GM12872 (cell line): Measurements from ENCODE around the gene CADPS2.

ENCODE experiments used
- TF ChIP-seq, protein P1 (sequence below): IDR thresholded peaks from 3 replicates; pipeline ENCODE4 v1.5.1; 2011; ENCODE audit warnings: low read depth, mild to moderate bottlenecking, low read length, moderate library complexity; ENCODE audit not compliant: insufficient read depth

The CADPS2 gene

DNA sequence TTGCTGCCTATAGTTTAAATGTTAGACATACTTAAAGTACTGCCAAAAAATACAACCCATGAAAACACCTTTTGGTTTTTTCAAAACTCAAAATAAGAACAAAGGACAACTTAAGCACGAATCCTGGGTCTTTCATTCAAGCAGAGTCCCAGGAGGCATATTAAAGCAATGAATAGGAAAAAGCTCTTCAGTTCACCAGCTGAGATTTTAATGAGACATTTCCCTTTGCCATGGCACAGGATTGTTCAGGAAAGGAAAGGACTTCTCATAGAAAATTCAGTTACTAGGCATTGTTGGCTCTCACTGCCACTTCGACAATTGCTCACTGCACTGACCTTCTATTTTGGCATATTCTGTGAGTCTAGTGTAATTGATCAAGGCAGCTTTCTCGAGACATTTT lies 448.3 kb downstream of the CADPS2 start:
- TF ChIP-seq, protein P1, sequence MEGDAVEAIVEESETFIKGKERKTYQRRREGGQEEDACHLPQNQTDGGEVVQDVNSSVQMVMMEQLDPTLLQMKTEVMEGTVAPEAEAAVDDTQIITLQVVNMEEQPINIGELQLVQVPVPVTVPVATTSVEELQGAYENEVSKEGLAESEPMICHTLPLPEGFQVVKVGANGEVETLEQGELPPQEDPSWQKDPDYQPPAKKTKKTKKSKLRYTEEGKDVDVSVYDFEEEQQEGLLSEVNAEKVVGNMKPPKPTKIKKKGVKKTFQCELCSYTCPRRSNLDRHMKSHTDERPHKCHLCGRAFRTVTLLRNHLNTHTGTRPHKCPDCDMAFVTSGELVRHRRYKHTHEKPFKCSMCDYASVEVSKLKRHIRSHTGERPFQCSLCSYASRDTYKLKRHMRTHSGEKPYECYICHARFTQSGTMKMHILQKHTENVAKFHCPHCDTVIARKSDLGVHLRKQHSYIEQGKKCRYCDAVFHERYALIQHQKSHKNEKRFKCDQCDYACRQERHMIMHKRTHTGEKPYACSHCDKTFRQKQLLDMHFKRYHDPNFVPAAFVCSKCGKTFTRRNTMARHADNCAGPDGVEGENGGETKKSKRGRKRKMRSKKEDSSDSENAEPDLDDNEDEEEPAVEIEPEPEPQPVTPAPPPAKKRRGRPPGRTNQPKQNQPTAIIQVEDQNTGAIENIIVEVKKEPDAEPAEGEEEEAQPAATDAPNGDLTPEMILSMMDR = no peak

DNA sequence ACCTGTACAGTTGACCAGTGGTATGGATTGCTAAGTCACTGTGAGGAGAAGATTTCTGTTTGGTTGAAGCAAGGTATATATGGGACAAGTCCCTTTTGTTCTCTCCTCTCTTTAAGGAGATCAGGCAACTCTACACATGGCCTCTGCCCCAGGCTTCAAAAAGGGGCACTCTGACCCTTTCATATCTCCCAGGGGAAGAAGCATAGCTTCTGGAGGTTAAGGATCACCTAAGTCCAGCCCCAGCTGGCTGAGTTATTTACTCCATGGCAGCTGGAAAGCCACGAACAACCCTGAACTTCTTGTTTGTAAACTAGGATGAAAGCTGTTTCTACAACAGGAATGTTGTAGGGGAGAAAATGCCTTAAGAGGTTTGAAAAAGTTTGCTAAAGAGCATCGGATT lies 452.5 kb downstream of the CADPS2 start:
- TF ChIP-seq, protein P1 = no peak

DNA sequence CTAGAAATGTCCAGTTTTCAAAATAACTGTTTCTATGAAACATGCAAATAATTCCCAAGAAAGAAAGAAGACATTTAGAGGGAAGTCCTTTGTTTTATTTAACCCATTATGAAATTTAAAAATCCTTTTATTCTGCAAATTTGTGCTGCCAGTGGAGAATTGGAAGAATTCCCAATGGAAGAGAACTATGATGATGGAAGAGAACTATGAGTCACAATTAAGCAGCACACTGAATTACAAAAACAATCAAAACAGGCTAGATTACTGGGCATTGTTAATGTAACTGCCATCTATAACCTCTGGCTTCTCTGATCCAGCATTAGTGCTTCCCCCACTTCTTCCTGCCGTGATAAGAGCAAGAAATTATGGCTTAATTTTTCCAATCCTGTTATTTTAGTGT lies 455.6 kb downstream of the CADPS2 start:
- TF ChIP-seq, protein P1 = no peak

DNA sequence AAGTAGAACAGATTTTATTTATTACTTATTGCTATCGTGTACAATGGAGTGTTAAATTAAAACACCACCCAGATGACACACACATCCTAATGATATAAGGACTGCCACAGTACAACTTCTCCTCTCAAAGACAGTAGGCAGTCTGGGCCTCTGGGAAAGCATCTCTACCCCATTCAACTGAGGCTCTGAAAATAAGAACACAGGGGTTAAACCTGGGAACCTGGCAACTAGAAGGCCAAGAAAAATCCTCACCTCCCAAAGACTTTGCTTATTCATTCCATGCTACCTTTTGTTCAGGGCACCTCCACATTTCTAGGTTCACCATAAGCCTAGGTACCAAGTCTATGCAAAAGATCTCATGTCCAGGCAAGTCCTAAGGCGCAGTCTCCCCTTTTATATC lies 456.3 kb downstream of the CADPS2 start:
- TF ChIP-seq, protein P1 = no peak

DNA sequence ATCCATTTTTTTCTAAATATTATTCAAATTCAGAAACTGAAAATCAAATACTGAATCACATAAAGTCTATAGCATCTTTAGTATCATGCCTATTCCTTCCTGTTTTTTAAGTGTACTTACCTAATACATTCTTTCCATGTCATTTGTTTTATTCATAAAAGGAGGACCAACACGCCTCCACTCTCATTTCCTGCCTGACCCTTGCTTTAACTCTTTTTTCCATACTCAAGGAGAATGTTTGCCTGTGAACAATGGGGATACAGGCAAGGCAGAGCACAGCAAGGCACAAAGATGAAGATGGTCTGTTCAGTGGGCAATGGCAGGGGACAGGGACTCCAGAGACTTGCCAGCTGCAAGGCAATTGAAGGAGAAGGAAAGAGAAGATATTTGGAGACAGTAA lies 460.5 kb downstream of the CADPS2 start:
- TF ChIP-seq, protein P1 = no peak

DNA sequence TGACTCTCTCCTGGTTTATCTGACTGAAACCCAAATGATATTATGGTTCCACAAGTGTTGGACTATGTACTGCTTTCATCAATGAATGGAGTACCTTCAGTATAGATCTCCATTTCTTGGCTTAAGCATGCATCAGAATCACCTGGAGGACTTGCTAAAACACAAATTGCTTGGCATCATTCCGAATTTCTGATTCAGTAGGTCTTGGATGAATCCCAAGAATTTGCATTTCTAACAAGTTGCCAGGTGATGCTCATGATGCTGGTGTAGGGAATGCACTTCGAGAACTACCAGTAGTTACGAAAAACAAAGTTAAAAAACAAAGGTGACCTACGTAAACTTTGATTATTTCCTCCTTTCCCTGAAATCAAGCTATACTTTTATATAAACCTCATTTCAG lies 462.7 kb downstream of the CADPS2 start:
- TF ChIP-seq, protein P1 = no peak

DNA sequence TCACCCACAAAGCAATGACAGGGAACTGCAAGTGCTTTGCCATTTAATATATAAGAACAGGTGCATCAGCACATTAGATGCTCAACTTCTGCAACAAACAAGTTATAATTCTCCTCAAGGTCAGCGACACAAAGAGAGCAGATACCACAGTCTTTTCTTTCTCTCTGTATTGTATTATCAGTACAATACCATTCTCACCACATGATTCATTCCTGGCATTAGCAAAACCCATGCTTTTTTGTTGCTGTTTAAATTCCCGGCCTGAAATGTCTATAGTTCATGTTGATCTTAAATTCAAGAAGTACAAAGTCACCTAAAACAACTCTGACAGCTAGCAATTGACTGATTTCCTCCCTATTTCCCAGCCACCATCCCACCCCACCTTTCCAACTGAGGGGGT lies 469.9 kb downstream of the CADPS2 start:
- TF ChIP-seq, protein P1 = no peak

DNA sequence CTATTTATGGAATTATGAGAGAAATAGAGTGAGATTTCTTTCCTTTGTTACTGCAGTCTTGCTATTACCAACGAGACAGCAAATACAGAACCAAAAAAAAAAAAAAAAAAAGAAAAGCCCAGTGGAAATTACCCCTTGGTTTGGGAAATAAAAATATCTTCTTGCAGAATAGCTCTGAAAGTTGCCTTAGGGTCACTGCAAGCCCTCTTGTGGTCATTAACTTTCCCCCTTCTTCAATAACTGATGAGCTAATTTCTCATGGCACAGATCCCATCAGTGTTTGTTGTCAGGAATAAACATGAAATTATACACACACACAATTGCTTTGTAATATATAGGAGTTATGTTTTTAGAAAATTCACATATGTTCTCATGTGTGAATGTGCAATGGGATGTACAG lies 470.8 kb downstream of the CADPS2 start:
- TF ChIP-seq, protein P1 = no peak
